ENCODE results near the gene MAMSTR.

DNA sequence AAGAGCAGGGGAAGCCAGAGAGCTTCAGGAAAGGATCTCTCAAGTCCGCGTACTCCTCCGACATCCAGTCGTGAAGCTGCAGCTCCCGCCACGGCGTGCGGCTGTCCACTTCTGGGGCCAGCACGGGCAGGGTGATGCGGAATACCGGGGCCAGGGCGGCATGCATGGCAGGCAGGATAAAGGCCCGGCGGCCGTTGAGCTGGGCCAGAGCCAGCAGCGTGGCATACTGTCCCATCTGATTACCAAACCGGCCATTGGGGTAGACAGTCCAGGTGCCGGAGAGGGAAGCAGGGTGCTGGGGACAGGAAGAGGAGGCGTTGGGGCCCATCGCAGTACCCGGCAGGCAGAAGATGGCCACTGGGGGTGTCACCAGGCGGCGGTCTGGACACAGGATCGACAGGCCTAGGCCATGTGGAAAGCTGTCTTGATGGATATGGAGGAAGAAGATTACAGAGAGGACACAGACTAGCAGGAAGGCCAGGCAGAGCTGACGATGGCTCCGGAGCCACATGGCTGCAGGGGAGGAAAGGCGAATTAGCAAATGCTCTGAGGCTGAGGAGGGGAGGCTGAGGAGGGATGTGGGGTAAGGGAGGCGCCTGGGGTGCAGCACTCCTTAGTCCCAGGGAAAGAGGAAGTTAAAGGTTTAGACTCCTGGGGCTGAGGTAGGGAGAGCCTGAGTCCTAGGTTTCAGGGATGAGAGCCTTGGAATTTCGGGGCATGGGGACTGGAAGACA is 31.4 kb upstream of the MAMSTR start:
- TF ChIP-seq, protein P1, sequence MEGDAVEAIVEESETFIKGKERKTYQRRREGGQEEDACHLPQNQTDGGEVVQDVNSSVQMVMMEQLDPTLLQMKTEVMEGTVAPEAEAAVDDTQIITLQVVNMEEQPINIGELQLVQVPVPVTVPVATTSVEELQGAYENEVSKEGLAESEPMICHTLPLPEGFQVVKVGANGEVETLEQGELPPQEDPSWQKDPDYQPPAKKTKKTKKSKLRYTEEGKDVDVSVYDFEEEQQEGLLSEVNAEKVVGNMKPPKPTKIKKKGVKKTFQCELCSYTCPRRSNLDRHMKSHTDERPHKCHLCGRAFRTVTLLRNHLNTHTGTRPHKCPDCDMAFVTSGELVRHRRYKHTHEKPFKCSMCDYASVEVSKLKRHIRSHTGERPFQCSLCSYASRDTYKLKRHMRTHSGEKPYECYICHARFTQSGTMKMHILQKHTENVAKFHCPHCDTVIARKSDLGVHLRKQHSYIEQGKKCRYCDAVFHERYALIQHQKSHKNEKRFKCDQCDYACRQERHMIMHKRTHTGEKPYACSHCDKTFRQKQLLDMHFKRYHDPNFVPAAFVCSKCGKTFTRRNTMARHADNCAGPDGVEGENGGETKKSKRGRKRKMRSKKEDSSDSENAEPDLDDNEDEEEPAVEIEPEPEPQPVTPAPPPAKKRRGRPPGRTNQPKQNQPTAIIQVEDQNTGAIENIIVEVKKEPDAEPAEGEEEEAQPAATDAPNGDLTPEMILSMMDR (IDR thresholded peaks at IDR 0.05 in 4 of 5, conservative IDR thresholded peaks at IDR 0.05 in 1 of 5): no peak
- no peak for TF ChIP-seq POLR2A (IDR thresholded peaks at IDR 0.05)

Data from gastrocnemius medialis (tissue), 4 donors.